GM18867 (cell line): Measurements from ENCODE around the gene TARDBP.
"Not testable (repeated sequence)": the region's sequence is repeated elsewhere in the genome, so short reads cannot be mapped to it uniquely, and the experiment has no call there.

Experiments
- ATAC-seq: cut with Tn5 transposase; IDR thresholded peaks from one replicate; pipeline ENCODE4 v1.9.1; 2021; ENCODE audit warnings: mild to moderate bottlenecking, moderate library complexity; ENCODE audit not compliant: unreplicated experiment

The TARDBP gene

DNA sequence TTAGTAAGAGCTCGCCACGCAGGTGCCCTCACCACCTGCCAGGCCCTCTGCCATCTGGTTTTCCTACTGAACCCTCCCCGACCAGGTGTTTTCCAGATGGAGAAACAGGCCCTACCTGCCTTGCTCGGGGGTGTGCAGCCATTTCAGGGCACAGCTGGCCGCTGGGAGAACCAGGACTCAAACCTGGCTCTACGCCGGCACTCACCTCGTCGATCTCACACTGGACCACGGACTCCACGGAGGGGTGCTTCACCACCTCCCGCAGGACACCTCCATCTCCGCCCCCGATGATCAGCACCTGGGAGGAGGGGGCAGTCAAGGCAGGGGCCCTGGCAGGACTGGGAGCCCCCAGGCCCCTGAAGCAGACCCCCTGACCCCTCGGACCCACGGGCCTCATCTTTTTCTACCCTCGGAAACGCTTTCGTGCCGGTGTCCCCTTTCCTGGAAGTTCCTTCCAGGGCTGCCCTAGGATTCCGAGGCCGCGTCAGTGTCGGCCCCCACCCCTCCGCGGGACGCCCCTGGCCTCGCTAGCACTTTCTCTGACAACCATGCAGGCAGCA is 46.2 kb downstream of the TARDBP start:
- no peak for ATAC-seq

GRCh38 chr1:11059155-11059967 is 46.9 kb downstream of the TARDBP start:
- peak; percentile 21 for ATAC-seq

GRCh38 chr1:11059968-11060830 is 47.7 kb downstream of the TARDBP start, which contains the start of gene SRM:
TSS of gene SRM (minus strand) at chr1:11060018. CDS start at chr1:11059943, 75 bp downstream.
- peak; percentile 86 for ATAC-seq

GRCh38 chr1:11061652-11062365 is 49.4 kb downstream of the TARDBP start:
- ATAC-seq: no peak

DNA sequence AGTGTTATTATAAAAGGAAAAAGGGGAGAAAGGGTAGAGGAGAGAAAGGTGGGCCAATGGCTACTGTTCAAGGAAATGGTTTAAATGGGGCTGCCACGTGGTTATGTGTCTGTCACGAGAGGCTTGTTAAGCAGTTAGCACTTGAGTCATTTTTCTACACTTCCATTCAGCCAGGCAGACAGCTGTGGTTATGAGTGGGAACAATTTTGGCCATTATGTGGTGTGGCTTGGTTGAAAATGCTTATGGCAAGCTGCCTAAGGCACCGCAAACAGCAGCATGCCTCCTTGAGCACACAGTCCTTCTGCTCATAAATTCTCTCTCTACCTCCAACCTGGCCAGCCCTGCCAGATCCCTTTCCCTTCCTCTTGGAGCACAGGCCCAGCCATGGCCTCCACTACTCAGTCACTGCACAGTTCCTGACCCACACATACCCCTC is 50.5 kb downstream of the TARDBP start:
- peak; percentile 19 for ATAC-seq

DNA sequence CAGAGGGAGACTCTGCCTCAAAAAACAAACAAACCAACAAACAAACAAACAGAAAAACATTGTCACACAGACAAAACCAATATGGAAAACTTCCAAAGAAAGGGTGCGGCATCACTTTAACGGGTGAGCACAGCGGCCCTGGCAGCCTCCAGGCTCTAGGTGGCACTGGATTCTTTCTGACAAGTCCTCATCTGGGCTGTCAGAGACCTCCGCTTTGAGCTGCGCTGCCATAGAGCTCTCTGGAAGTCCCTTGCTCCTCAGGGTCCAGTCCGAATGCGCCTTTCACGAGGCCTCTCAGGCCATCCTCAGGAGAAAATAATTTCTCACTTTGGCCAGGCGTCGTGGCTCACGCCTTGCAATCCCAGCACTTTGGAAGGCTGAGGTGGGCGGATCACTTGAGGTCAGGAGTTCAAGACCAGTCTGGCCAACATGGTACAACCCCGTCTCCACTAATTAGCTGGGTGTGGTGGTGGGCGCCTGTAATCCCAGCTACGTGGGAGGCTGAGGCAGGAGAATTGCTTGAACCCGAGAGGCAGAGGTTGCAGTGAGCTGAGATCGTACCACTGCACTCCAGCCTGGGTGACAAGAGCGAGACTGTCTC is 51.6 kb downstream of the TARDBP start:
- ATAC-seq: not testable (repeated sequence)

- no peak for ATAC-seq
These were observed 52.5 kb downstream of the TARDBP start for GRCh38 chr1:11064942-11065341.

GRCh38 chr1:11065796-11066195 is 53.3 kb downstream of the TARDBP start:
- ATAC-seq: no peak

GRCh38 chr1:11067716-11068599 is 55.5 kb downstream of the TARDBP start:
- ATAC-seq: no peak

DNA sequence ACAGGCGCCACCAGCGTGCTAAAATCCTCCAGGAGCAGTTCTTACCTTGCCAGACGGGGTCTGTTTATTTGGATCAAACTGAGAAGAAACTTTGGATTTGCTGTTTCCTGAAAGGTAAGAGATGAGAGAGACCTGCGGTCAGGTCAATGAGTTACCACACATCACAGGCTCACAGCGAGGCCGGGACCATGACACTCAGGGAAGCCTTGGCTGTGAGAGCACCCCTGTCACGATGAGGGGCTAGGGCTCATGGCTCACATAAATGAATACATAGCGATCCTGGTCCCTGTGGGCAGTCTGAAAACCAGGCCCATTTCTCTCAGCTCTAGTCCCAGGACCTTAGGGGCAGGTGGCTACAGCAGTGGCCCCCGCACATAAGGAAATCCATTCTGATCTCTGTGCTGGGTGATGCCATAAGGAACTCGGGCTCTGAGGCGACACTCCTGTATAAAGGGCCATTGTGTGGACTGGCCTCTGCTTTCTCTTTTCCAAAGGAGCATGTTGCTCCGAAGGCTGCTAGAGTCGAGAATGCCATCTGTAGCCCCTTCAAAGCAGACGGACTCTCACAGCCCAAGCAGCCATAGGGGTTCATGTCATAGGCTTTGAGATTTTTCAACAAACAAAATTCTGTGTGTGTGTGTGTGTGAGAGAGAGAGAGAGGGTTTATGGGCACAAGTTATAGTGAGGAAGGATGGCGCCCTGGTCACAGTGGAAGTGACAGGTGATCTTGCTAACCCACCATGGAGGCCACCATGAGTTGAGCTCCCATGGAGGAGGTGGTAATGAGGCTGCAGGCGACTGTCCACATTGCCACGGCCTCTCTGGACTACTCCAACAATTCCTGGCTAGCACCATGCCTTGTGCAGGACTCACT is 56.4 kb downstream of the TARDBP start:
- ATAC-seq: no peak

GRCh38 chr1:11070876-11071275 is 58.4 kb downstream of the TARDBP start:
- ATAC-seq: no peak

- ATAC-seq: no peak
These were observed 59.2 kb downstream of the TARDBP start for GRCh38 chr1:11071463-11072215.

DNA sequence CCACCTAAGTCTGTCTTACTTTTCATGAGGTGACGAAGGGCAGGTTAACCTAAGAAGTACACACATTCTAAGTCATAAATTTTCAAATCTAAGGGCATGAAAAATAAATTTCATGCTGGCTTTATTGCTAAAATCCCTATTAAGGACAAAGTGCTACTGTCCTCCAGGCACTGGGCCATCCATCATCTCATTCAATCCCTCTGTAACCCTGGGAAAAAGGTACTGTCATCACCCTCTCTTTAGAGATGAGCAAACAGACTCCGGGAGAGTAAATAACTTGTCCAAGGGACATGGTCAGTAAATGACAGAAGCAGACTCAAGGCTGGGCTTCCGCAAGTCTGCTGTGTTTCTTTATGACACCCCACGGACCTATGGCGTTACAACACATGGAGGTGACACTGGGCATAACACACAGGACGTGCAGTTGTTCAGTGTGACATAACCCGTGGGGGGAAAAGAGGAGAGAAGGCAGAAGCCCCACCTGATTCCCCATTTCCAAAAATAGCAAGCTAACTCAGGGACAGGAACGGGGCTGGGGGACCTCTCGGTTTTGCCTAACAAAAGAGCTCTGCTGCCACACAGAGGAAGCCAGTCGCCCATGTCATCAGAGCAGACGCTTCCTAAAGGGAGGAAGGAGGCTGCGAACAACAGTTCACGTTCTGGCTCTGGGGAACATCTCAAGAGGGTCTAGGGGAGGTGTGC is 59.9 kb downstream of the TARDBP start:
- ATAC-seq: no peak

- ATAC-seq: not testable (repeated sequence)
These were observed 60.9 kb downstream of the TARDBP start for GRCh38 chr1:11073398-11073797.
